Central memory CD8-positive, alpha-beta T cell (primary cell): ENCODE results near the gene MANEA.

ENCODE experiments used
- ATAC-seq: fragments of 150-1000 bp; cut with Tn5 transposase; replicated peaks from 2 replicates; pipeline ENCODE4 v1.10.0; 2022; ENCODE audit warnings: mild to moderate bottlenecking, moderate FRiP score, moderate number of reproducible peaks; ENCODE audit not compliant: poor library complexity, severe bottlenecking; ENCODE audit errors: extremely low read depth
- DNase-seq, 2 donors: peaks; one replicate each; pipeline ENCODE4 v3.0.0; 2021; ENCODE audit warnings: low spot score in 2 of 2
- H3K27ac Mint-ChIP-seq: one replicate; pipeline ENCODE4 v1.8.0; 2022; ENCODE audit warnings: low read depth, mild to moderate bottlenecking, moderate library complexity, mixed read lengths
- H3K27me3 Mint-ChIP-seq: one replicate; pipeline ENCODE4 v1.8.0; 2022; ENCODE audit warnings: mixed read lengths
- H3K36me3 Mint-ChIP-seq: one replicate; pipeline ENCODE4 v1.8.0; 2022; ENCODE audit warnings: mild to moderate bottlenecking, moderate library complexity, mixed read lengths; ENCODE audit not compliant: insufficient read depth
- H3K4me1 Mint-ChIP-seq: one replicate; pipeline ENCODE4 v1.8.0; 2022; ENCODE audit warnings: mixed read lengths
- H3K4me3 Mint-ChIP-seq: one replicate; pipeline ENCODE4 v1.8.0; 2022; ENCODE audit warnings: mild to moderate bottlenecking, moderate library complexity, mixed read lengths
- H3K9me3 Mint-ChIP-seq: one replicate; pipeline ENCODE4 v1.8.0; 2022; ENCODE audit warnings: mixed read lengths

The MANEA gene

GRCh38 chr6:95596021-95596420, 18.7 kb downstream of the MANEA start:
- Mint-ChIP-seq H3K27me3 (no peaks in the 10 kb centered on the region), H3K9me3 (no peaks in the 10 kb centered on the region)

GRCh38 chr6:95599706-95600105, 22.4 kb downstream of the MANEA start:
- Mint-ChIP-seq H3K4me1 (no peaks in the 10 kb centered on the region), H3K36me3 (peaks cover 12% of the 10 kb centered on the region), H3K27ac (no peak overlapping the region), H3K27me3 (no peaks in the 10 kb centered on the region), H3K4me3 (no peak overlapping the region), H3K9me3 (no peaks in the 10 kb centered on the region)
- no peak for ATAC-seq
- DNase-seq: no peak

More at GRCh38 chr6:95596021-95596420, 18.7 kb downstream of the MANEA start:
- peaks cover 13% of the 10 kb centered on the region for H3K4me1 Mint-ChIP-seq
- H3K27ac Mint-ChIP-seq: no peak overlapping the region
- ATAC-seq (no peak), DNase-seq (no peak)
- H3K36me3 Mint-ChIP-seq: peaks cover 9% of the 10 kb centered on the region
- no peak overlapping the region for H3K4me3 Mint-ChIP-seq

GRCh38 chr6:95601133-95601532, 23.8 kb downstream of the MANEA start:
- Mint-ChIP-seq H3K27me3 (no peaks in the 10 kb centered on the region), H3K4me1 (no peaks in the 10 kb centered on the region), H3K36me3 (peaks cover 14% of the 10 kb centered on the region), H3K4me3 (no peak overlapping the region), H3K27ac (no peak overlapping the region), H3K9me3 (no peaks in the 10 kb centered on the region)
- DNase-seq (no peak), ATAC-seq (no peak)

- DNase-seq: no peak
- Mint-ChIP-seq H3K27ac (no peak overlapping the region), H3K9me3 (no peaks in the 10 kb centered on the region), H3K27me3 (no peaks in the 10 kb centered on the region), H3K4me1 (no peaks in the 10 kb centered on the region), H3K36me3 (no peaks in the 10 kb centered on the region), H3K4me3 (no peak overlapping the region)
- ATAC-seq: no peak
These were observed 36.8 kb downstream of the MANEA start for GRCh38 chr6:95614094-95614493.

GRCh38 chr6:95629551-95629950, 52.2 kb downstream of the MANEA start:
- DNase-seq (no peak), ATAC-seq (no peak)
- no peak overlapping the region for H3K4me3 Mint-ChIP-seq
- H3K36me3 Mint-ChIP-seq: no peaks in the 10 kb centered on the region
- no peak overlapping the region for H3K27ac Mint-ChIP-seq
- H3K27me3 Mint-ChIP-seq: no peaks in the 10 kb centered on the region
- H3K9me3 Mint-ChIP-seq: no peaks in the 10 kb centered on the region
- H3K4me1 Mint-ChIP-seq: no peaks in the 10 kb centered on the region

- H3K9me3 Mint-ChIP-seq: no peaks in the 10 kb centered on the region
- no peak for ATAC-seq
- DNase-seq: no peak
- H3K27ac Mint-ChIP-seq: no peak overlapping the region
- H3K27me3 Mint-ChIP-seq: no peaks in the 10 kb centered on the region
- no peaks in the 10 kb centered on the region for H3K4me1 Mint-ChIP-seq
- no peak overlapping the region for H3K4me3 Mint-ChIP-seq
- H3K36me3 Mint-ChIP-seq: no peaks in the 10 kb centered on the region
These were observed 59.5 kb downstream of the MANEA start for GRCh38 chr6:95636552-95637431.

- Mint-ChIP-seq H3K9me3 (peaks cover 4% of the 10 kb centered on the region), H3K36me3 (no peaks in the 10 kb centered on the region), H3K4me1 (no peaks in the 10 kb centered on the region), H3K27me3 (peaks cover 24% of the 10 kb centered on the region), H3K4me3 (no peak overlapping the region), H3K27ac (no peak overlapping the region)
- DNase-seq (no peak), ATAC-seq (no peak)
These were observed 71.3 kb downstream of the MANEA start for GRCh38 chr6:95648636-95649035.

- Mint-ChIP-seq H3K27me3 (peaks cover 15% of the 10 kb centered on the region), H3K9me3 (no peaks in the 10 kb centered on the region), H3K4me1 (no peaks in the 10 kb centered on the region), H3K4me3 (no peak overlapping the region), H3K36me3 (no peaks in the 10 kb centered on the region), H3K27ac (no peak overlapping the region)
- no peak for DNase-seq
- ATAC-seq: no peak
These were observed 72.1 kb downstream of the MANEA start for GRCh38 chr6:95649451-95649850.

GRCh38 chr6:95654176-95654575, 76.8 kb downstream of the MANEA start:
- H3K4me3 Mint-ChIP-seq: no peak overlapping the region
- no peaks in the 10 kb centered on the region for H3K36me3 Mint-ChIP-seq
- no peaks in the 10 kb centered on the region for H3K9me3 Mint-ChIP-seq
- H3K27me3 Mint-ChIP-seq: peaks cover 25% of the 10 kb centered on the region
- no peak for ATAC-seq
- no peaks in the 10 kb centered on the region for H3K4me1 Mint-ChIP-seq
- no peak for DNase-seq
- H3K27ac Mint-ChIP-seq: no peak overlapping the region

- H3K4me1 Mint-ChIP-seq: no peaks in the 10 kb centered on the region
- no peak overlapping the region for H3K4me3 Mint-ChIP-seq
- DNase-seq (no peak), ATAC-seq (no peak)
- H3K9me3 Mint-ChIP-seq: no peaks in the 10 kb centered on the region
- no peaks in the 10 kb centered on the region for H3K36me3 Mint-ChIP-seq
- peaks cover 16% of the 10 kb centered on the region for H3K27me3 Mint-ChIP-seq
- no peak overlapping the region for H3K27ac Mint-ChIP-seq
These were observed 81.6 kb downstream of the MANEA start for GRCh38 chr6:95658886-95659285.
